HepG2 (cell line): Measurements from ENCODE around the gene EEIG1. TPM values are rescaled to one million over a fixed set of nuclear protein-coding genes. Genes with fewer than 3 reads are reported as not detected.
A peak's percentile ranks its signal among the peaks of the same experiment; 100 is the strongest.

ENCODE experiments used
- AKNA ChIP-seq: sonication (generic); formaldehyde crosslinking; IDR thresholded peaks from 2 replicates; pipeline ENCODE4 v1.4.0; 2020; ENCODE audit warnings: missing genetic modification reagents, borderline replicate concordance
- DMAP1 ChIP-seq: IDR thresholded peaks from 2 replicates; pipeline ENCODE4 v1.6.1; 2016
- FOSL1 ChIP-seq: sonication (generic); formaldehyde crosslinking; IDR thresholded peaks from 2 replicates; pipeline ENCODE4 v1.9.0; 2021; ENCODE audit warnings: missing genetic modification reagents, borderline replicate concordance
- FOXA1 ChIP-seq, 2 experiments: fragments of 450-650 bp in 1 of 2; sonication (generic) in 1 of 2; formaldehyde crosslinking in 1 of 2; IDR thresholded peaks; 2 replicates each; pipeline versions ENCODE4 v1.4.0 to v1.6.1; 2016 to 2020; ENCODE audit warnings: missing genetic modification reagents in 1 of 2
- PCBP2 ChIP-seq: fragments of 200-400 bp; formaldehyde crosslinking; optimal IDR thresholded peaks from 2 replicates; pipeline ENCODE3; 2018; ENCODE audit warnings: low read length, low read depth; ENCODE audit not compliant: poor library complexity, severe bottlenecking
- PHF21A ChIP-seq: sonication (generic); formaldehyde crosslinking; IDR thresholded peaks from 2 replicates; pipeline ENCODE4 v1.5.0; 2020; ENCODE audit warnings: mild to moderate bottlenecking, missing genetic modification reagents
- RAD21 ChIP-seq: fragments of 450-650 bp; formaldehyde crosslinking; IDR thresholded peaks from 2 replicates; pipeline ENCODE4 v1.5.0; 2020; ENCODE audit warnings: mild to moderate bottlenecking
- SALL1 ChIP-seq: sonication (generic); formaldehyde crosslinking; IDR thresholded peaks from 2 replicates; pipeline ENCODE4 v1.8.0; 2022; ENCODE audit warnings: mild to moderate bottlenecking, missing genetic modification reagents
- SOX13 ChIP-seq, 3 experiments: fragments of 450-650 bp in 1 of 3; sonication (generic) in 1 of 3; formaldehyde crosslinking in 1 of 3; IDR thresholded peaks in 2 of 3; conservative IDR thresholded peaks in 1 of 3; 2 replicates each; pipeline versions ENCODE4 v1.5.0 to v1.6.1; 2016 to 2020; ENCODE audit warnings: antibody characterized with exemption in 1 of 3, mild to moderate bottlenecking in 1 of 3, missing compliant biosample characterization in 1 of 3, missing genetic modification reagents in 1 of 3, moderate library complexity in 1 of 3
- TEAD3 ChIP-seq: optimal IDR thresholded peaks from 2 replicates; pipeline ENCODE3; 2016; ENCODE audit warnings: borderline replicate concordance
- ZFP91 ChIP-seq: sonication (generic); formaldehyde crosslinking; IDR thresholded peaks from 2 replicates; pipeline ENCODE4 v1.9.0; 2022; ENCODE audit warnings: missing genetic modification reagents, mild to moderate bottlenecking, borderline replicate concordance
- ZNF263 ChIP-seq: sonication (generic); formaldehyde crosslinking; IDR thresholded peaks from 2 replicates; pipeline ENCODE4 v1.4.0; 2020; ENCODE audit warnings: missing genetic modification reagents
- ZNF350 ChIP-seq: sonication (generic); formaldehyde crosslinking; IDR thresholded peaks from 2 replicates; pipeline ENCODE4 v1.4.0; 2020; ENCODE audit warnings: mild to moderate bottlenecking, low read depth, missing genetic modification reagents, borderline replicate concordance
- ZNF484 ChIP-seq: sonication (generic); formaldehyde crosslinking; IDR thresholded peaks from 2 replicates; pipeline ENCODE4 v1.5.1; 2020; ENCODE audit warnings: mild to moderate bottlenecking, low read depth, missing genetic modification reagents, borderline replicate concordance
- ZNF766 ChIP-seq: sonication (generic); formaldehyde crosslinking; IDR thresholded peaks from 2 replicates; pipeline ENCODE4 v1.5.0; 2020; ENCODE audit warnings: missing genetic modification reagents, borderline replicate concordance
- ZNF772 ChIP-seq: sonication (generic); formaldehyde crosslinking; IDR thresholded peaks from 2 replicates; pipeline ENCODE4 v1.5.0; 2020; ENCODE audit warnings: mild to moderate bottlenecking, missing genetic modification reagents
- ZNF788 ChIP-seq: sonication (generic); formaldehyde crosslinking; IDR thresholded peaks from 2 replicates; pipeline ENCODE4 v1.5.0; 2020; ENCODE audit warnings: mild to moderate bottlenecking, missing genetic modification reagents, borderline replicate concordance
- polyA plus RNA-seq, 8 experiments: library from polyadenylated mRNA; depleted of rRNA in 3 of 8; stranded (reverse) in 7 of 8; unstranded in 1 of 8; fragments of >200 nt; fragmentation: Illumina TruSeq in 4 of 8; extraction: Trizol in 4 of 8; gene quantifications; 2 replicates each; pipeline versions ENCODE4 v1.2.1 to v1.2.3, GENCODE V29; 2011 to 2016; ENCODE audit warnings: low read depth in 4 of 8, missing spikeins in 1 of 8, mixed read lengths in 1 of 8; ENCODE audit not compliant: insufficient read depth in 1 of 8
- total RNA-seq, 5 experiments: library from RNA; depleted of rRNA; stranded (reverse); fragments of >200 nt; fragmentation: Illumina TruSeq; extraction: Trizol; gene quantifications; 2 replicates each; pipeline ENCODE4 v1.2.3, GENCODE V29; 2016; ENCODE audit warnings: low read depth in 1 of 5
- TF ChIP-seq, protein P1 (sequence below): sonication (generic); formaldehyde crosslinking; IDR thresholded peaks from 2 replicates; pipeline ENCODE4 v1.4.0; 2020; ENCODE audit warnings: missing genetic modification reagents, borderline replicate concordance

EEIG1 gene
- total and polyA plus RNA-seq, 2 of the 13 experiments (the other 11 are each of a cell fraction or from before 2014, with no cell fraction given), result 16.6 to 25.2 TPM

- TF ChIP-seq SALL1 (peak; percentile 72), FOXA1 (IDR thresholded peaks at IDR 0.05) (peak; percentile 69), FOXA1 (CRISPR knock-in tag; IDR thresholded peaks at IDR 0.05) (peak; percentile 98), SOX13 (IDR thresholded peaks at IDR 0.05) (no peak), SOX13 (CRISPR knock-in tag; conservative IDR thresholded peaks at IDR 0.05 in 1 of 2, IDR thresholded peaks at IDR 0.05 in 1 of 2) (peak in 1 of 2 experiments; percentile 79; a peak in 2 of 4 replicates), AKNA (CRISPR knock-in tag) (no peak), ZNF788 (CRISPR knock-in tag) (peak; percentile 88; the same call in 1 of the 2 replicates), TEAD3 (peak; percentile 29), ZNF484 (CRISPR knock-in tag) (no peak), ZFP91 (CRISPR knock-in tag) (peak; percentile 58; the same call in 1 of the 2 replicates), ZNF263 (CRISPR knock-in tag) (peak; percentile 94), RAD21 (CRISPR knock-in tag) (peak; percentile 81), DMAP1 (CRISPR knock-in tag) (0 out of 2 replicates have a peak, but pooled peaks have one; percentile 51), ZNF772 (peak; percentile 61; the same call in 1 of the 2 replicates), ZNF766 (no peak), PCBP2 (no peak), FOSL1 (CRISPR knock-in tag) (peak; percentile 97), PHF21A (CRISPR knock-in tag) (peak; percentile 60; the same call in 1 of the 2 replicates), ZNF350 (peak; percentile 36; the same call in 1 of the 2 replicates)
- TF ChIP-seq, protein P1, sequence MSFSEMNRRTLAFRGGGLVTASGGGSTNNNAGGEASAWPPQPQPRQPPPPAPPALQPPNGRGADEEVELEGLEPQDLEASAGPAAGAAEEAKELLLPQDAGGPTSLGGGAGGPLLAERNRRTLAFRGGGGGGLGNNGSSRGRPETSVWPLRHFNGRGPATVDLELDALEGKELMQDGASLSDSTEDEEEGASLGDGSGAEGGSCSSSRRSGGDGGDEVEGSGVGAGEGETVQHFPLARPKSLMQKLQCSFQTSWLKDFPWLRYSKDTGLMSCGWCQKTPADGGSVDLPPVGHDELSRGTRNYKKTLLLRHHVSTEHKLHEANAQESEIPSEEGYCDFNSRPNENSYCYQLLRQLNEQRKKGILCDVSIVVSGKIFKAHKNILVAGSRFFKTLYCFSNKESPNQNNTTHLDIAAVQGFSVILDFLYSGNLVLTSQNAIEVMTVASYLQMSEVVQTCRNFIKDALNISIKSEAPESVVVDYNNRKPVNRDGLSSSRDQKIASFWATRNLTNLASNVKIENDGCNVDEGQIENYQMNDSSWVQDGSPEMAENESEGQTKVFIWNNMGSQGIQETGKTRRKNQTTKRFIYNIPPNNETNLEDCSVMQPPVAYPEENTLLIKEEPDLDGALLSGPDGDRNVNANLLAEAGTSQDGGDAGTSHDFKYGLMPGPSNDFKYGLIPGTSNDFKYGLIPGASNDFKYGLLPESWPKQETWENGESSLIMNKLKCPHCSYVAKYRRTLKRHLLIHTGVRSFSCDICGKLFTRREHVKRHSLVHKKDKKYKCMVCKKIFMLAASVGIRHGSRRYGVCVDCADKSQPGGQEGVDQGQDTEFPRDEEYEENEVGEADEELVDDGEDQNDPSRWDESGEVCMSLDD (CRISPR knock-in tag), result no peak
Observed at GRCh38 chr9:127955294-127956015, 25.3 kb downstream of the EEIG1 start (continued).
